Activated B cell treated with CpG ODN at 0.5 μM for 24 hours (primary cell): ENCODE measurements around the gene ACTL6B. TPM values are rescaled to one million over a fixed set of nuclear protein-coding genes. Genes with fewer than 3 reads are reported as not detected.

Experiments
- ATAC-seq: fragments of 200-7000 bp; cut with Tn5 transposase; one replicate; pipeline ENCODE4 v1.10.0; 2021; ENCODE audit warnings: low read depth, mild to moderate bottlenecking, moderate library complexity
- CTCF ChIA-PET: fragments of 350-600 bp; sonication (Branson Sonifier 250); formaldehyde crosslinking; loops from one replicate; lab custom pipeline; 2021; ENCODE audit warnings: antibody characterized with exemption; lab: Charles Lee
- POLR2A ChIA-PET: fragments of 350-600 bp; sonication (Branson Sonifier 250); formaldehyde crosslinking; loops from one replicate; lab custom pipeline; 2021; ENCODE audit warnings: antibody characterized with exemption; lab: Charles Lee
- DNase-seq: peaks from one replicate; pipeline ENCODE4 v3.0.0; 2022
- H3K27ac Mint-ChIP-seq: one replicate; pipeline ENCODE4 v1.8.0; 2020; ENCODE audit warnings: mixed read lengths
- H3K27me3 Mint-ChIP-seq: one replicate; pipeline ENCODE4 v1.8.0; 2021; ENCODE audit warnings: mixed read lengths
- H3K36me3 Mint-ChIP-seq: one replicate; pipeline ENCODE4 v1.8.0; 2021; ENCODE audit warnings: low read depth, mixed read lengths
- H3K4me1 Mint-ChIP-seq: one replicate; pipeline ENCODE4 v1.8.0; 2021; ENCODE audit warnings: mixed read lengths
- H3K4me3 Mint-ChIP-seq: one replicate; pipeline ENCODE4 v1.8.0; 2020; ENCODE audit warnings: mild to moderate bottlenecking, mixed read lengths
- H3K9me3 Mint-ChIP-seq: one replicate; pipeline ENCODE4 v1.8.0; 2020; ENCODE audit warnings: mixed read lengths
- intact Hi-C: fragments of 100-400 bp; cut with micrococcal nuclease; formaldehyde crosslinking; loops from one replicate; pipeline ENCODE4 v1.15.1; 2024
- total RNA-seq: library from RNA; stranded (reverse); gene quantifications from 2 replicates; pipeline ENCODE4 v1.2.3, GENCODE V29; 2022
- TF ChIP-seq, protein P1 (sequence below): fragments of 200-600 bp; IDR thresholded peaks from one replicate; pipeline ENCODE4 v1.8.0; 2022; ENCODE audit warnings: antibody characterized with exemption, mild to moderate bottlenecking

ACTL6B gene
- total RNA-seq, 1 donor from 2014 or later = not detected

DNA sequence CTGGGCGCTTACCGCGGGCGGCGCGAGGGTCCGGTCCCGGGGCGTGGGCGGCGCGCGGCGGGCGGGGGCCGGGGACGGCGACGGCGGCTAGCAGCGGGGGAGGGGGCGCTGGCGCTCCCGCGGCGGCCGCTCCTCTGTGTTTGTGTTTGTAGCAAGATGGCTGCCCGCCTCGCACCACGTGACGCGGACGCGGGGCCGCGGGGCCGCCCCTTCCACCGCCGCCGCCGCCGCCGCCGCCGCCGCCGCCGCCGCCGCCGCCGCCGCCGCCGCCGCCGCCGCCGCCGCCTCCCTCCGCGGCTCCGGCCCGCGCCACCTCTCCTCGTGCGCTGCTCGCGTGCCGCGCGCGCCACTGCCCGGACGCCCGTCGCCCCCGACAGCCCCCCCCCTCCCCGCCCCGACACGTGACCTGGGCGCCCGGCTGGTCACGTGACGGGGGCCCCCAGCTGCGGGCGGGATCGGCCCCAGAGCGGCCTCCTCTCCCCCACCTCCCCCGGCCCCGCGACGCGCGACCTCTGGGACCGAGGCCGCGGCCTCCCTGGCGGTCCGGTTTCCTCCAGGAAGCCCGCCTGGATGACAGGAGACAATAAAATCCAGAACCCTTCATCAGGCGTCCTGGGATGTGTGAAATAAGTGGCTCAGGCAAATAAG is 38.0 kb upstream of the ACTL6B start, which contains the start of gene GIGYF1:
GIGYF1 (minus strand) TSS at position 153 of the 648 bp plus-strand sequence. CDS start 6,012 bp downstream, outside the sequence.
- intact Hi-C loops = loop anchor here (5.0 kb wide), 1 partner anchor 107 kb away; the partner anchor contains the start of genes FBXO24 and LRCH4
- POLR2A ChIA-PET = interaction anchor here (0.6 to 4.1 kb wide), 11 partner anchors 11 to 679 kb away, joined by 3 to 61 read pairs (median 6); partner anchors contain the start of genes FBXO24, LRCH4, MEPCE and MOSPD3

DNA sequence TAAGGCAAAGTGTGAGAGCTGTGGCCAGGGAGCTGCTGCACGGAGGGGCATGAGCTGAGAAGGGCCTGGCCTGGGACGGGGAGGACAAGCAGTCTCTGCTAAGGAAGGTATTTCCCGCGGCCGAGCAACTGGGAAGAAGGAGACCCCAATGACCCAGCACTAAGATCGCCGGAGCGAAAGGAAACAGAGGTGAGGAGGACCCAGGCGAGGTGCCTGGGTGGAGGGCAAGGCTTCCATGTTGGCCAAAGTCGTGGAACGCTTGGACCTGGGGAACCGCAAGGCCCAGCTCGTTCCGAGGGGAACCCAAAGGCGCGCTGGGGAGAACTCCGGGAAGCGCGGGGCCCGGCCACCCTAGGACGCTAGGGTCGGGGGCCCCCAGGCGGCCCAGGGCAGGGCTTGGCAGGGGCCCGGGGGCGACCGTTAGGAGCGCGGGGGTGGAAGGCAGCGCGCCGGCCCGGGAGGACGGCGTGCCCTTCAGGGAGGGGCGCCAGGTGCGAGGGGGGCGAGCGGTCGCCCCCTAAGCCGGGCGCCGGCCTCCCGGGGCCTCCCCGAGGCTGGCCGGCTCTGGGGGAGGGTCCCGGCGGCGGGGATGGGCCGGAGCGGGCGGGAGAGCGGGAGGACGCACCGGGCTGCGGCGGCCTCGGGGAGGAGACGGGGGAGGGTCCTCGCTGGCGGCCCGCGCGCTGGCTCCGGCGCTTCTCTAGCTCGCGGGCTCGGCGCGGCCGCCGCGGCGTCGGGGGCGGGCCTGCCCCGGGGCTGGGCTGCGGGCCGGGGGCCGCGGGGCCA is 37.3 kb upstream of the ACTL6B start:
- peak overlapping the region; percentile 80 for H3K27ac Mint-ChIP-seq
- no peaks in the 10 kb centered on the region for H3K9me3 Mint-ChIP-seq
- peak overlapping the region; percentile 90 for H3K4me3 Mint-ChIP-seq
- ChIA-PET POLR2A (interaction anchor here (0.6 to 4.1 kb wide), 18 partner anchors 12 to 265 kb away, joined by 3 to 61 read pairs (median 5); partner anchors contain the start of genes FBXO24, LRCH4, MEPCE and MOSPD3), CTCF (interaction anchor here (0.8 to 8.3 kb wide), 11 partner anchors 9 to 224 kb away, joined by 3 to 79 read pairs (median 3); partner anchors contain the start of genes MOSPD3, POP7 and SLC12A9)
- intact Hi-C loops = loop anchor here (2.0 to 5.0 kb wide), 2 partner anchors 106 to 225 kb away; partner anchors contain the start of genes FBXO24 and LRCH4
- TF ChIP-seq, protein P1, sequence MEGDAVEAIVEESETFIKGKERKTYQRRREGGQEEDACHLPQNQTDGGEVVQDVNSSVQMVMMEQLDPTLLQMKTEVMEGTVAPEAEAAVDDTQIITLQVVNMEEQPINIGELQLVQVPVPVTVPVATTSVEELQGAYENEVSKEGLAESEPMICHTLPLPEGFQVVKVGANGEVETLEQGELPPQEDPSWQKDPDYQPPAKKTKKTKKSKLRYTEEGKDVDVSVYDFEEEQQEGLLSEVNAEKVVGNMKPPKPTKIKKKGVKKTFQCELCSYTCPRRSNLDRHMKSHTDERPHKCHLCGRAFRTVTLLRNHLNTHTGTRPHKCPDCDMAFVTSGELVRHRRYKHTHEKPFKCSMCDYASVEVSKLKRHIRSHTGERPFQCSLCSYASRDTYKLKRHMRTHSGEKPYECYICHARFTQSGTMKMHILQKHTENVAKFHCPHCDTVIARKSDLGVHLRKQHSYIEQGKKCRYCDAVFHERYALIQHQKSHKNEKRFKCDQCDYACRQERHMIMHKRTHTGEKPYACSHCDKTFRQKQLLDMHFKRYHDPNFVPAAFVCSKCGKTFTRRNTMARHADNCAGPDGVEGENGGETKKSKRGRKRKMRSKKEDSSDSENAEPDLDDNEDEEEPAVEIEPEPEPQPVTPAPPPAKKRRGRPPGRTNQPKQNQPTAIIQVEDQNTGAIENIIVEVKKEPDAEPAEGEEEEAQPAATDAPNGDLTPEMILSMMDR = no peak
- DNase-seq = no peak
- peak; percentile 38 for ATAC-seq
- H3K36me3 Mint-ChIP-seq = peaks cover 14% of the 10 kb centered on the region
- H3K27me3 Mint-ChIP-seq = no peaks in the 10 kb centered on the region
- H3K4me1 Mint-ChIP-seq = peaks cover 49% of the 10 kb centered on the region

More for the DNA sequence above, 38.0 kb upstream of the ACTL6B start, which contains the start of gene GIGYF1:
- H3K9me3 Mint-ChIP-seq = no peaks in the 10 kb centered on the region
- CTCF ChIA-PET = interaction anchor here (1.0 to 8.3 kb wide), 4 partner anchors 11 to 158 kb away, joined by 3 to 79 read pairs (median 3); partner anchors contain the start of genes MOSPD3, POP7 and SLC12A9
- H3K4me1 Mint-ChIP-seq = peaks cover 43% of the 10 kb centered on the region
- TF ChIP-seq, protein P1 = no peak
- H3K27me3 Mint-ChIP-seq = no peaks in the 10 kb centered on the region
- H3K36me3 Mint-ChIP-seq = peaks cover 7% of the 10 kb centered on the region
- peak; percentile 60 for ATAC-seq
- H3K27ac Mint-ChIP-seq = peak within 1 kb of the TSS; percentile 80
- DNase-seq = peak; percentile 69
- peak within 1 kb of the TSS; percentile 90 for H3K4me3 Mint-ChIP-seq

DNA sequence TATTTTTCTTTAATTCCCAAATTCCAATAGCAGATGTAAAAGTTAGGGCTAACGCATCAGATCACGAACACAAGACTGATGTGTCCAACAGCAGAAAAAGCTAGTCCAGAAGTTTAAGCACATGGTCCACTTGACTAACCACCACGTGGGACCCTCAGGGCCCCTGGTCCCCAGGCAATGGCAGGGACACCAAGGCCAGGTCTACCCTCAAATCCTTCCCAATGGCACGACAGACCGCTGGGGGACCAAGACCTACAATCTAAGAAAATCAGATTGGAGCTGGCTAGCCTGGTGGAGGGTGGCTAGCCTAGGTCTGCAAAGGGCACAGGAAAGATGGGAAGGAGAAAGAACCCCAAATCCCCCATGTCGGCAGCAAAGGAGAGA is 36.3 kb upstream of the ACTL6B start:
- TF ChIP-seq, protein P1 = no peak
- Mint-ChIP-seq H3K36me3 (peaks cover 21% of the 10 kb centered on the region), H3K27me3 (no peaks in the 10 kb centered on the region), H3K9me3 (no peaks in the 10 kb centered on the region), H3K27ac (peak overlapping the region; percentile 80), H3K4me1 (peaks cover 49% of the 10 kb centered on the region), H3K4me3 (peak overlapping the region; percentile 90)
- ChIA-PET CTCF (interaction anchor here (0.8 to 8.3 kb wide), 8 partner anchors 9 to 223 kb away, joined by 3 to 79 read pairs (median 6); partner anchors contain the start of genes MOSPD3 and POP7), POLR2A (interaction anchor here (0.6 to 4.1 kb wide), 11 partner anchors 12 to 263 kb away, joined by 3 to 25 read pairs (median 4); partner anchors contain the start of genes FBXO24, LRCH4, MEPCE and MOSPD3)
- intact Hi-C loops = loop anchor here (2.0 to 5.0 kb wide), 2 partner anchors 105 to 224 kb away; partner anchors contain the start of genes FBXO24 and LRCH4
- no peak for DNase-seq
- ATAC-seq = no peak

DNA sequence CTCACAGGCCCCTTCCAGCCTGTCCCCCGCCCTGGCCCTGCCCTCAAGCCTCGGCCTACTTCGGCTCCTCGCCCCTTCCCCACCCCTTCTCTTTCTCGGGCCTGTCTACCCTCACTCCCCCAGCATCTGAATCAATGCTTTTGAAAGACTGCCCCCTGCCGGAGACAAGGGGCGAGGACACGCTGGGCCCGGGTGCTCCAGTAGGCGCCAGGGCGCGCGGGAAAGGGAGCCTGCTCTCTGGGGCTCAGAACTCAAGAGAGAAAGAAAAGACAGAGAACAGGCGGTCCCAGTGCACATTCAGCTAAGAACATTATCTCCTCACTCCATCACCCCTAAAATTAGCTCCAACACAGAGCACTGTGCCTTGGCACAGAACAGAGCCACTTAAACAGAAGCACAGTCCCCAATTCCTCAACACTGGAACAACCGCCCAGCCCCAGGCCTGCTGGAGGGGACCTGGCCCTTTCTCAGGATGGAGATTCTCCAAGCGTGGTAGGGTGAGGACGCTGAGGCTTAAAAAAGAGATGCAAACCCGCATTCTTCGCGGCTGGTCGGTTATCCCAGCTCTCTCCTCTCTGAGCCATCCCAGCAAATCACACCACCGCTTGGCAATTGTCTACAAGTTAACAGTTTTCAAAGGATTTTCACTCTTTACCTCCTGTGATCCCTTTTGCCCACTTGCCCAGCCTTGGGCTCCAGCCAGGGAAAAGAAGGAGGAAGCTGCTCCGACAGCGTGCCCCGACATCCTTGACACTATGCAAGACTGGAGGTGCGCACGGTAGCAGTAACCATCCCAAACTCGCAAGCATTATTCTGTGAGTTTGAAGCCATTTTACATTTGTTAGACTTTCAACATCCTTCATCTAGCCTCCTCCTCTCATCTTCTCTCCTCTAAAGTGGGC is 35.7 kb upstream of the ACTL6B start:
- Mint-ChIP-seq H3K4me1 (peaks cover 49% of the 10 kb centered on the region), H3K27me3 (no peaks in the 10 kb centered on the region), H3K4me3 (peak overlapping the region; percentile 90), H3K27ac (peak overlapping the region; percentile 80), H3K36me3 (peaks cover 24% of the 10 kb centered on the region), H3K9me3 (no peaks in the 10 kb centered on the region)
- POLR2A ChIA-PET = interaction anchor here (1.0 to 2.9 kb wide), 9 partner anchors 11 to 262 kb away, joined by 3 to 19 read pairs (median 6); partner anchors contain the start of genes FBXO24, LRCH4, MEPCE and MOSPD3
- ATAC-seq = peak; percentile 63
- intact Hi-C loops = loop anchor here (1.0 to 5.0 kb wide), 8 partner anchors 16 to 223 kb away; partner anchors contain the start of genes FBXO24, LRCH4 and SLC12A9
- TF ChIP-seq, protein P1 = peak; percentile 21
- CTCF ChIA-PET = interaction anchor here (0.7 to 8.3 kb wide), 15 partner anchors 9 to 222 kb away, joined by 3 to 79 read pairs (median 6); partner anchors contain the start of genes MOSPD3, POP7 and SLC12A9
- peak; percentile 67 for DNase-seq
